ENCODE measurements around the gene MMP17. TPM values are rescaled to one million over a fixed set of nuclear protein-coding genes. Genes with fewer than 3 reads are reported as not detected.

The MMP17 gene
- total and polyA plus RNA-seq, 2 donors (not counting 1 experiment from before 2014, with no cell fraction given) = 14.8 to 140 TPM

DNA sequence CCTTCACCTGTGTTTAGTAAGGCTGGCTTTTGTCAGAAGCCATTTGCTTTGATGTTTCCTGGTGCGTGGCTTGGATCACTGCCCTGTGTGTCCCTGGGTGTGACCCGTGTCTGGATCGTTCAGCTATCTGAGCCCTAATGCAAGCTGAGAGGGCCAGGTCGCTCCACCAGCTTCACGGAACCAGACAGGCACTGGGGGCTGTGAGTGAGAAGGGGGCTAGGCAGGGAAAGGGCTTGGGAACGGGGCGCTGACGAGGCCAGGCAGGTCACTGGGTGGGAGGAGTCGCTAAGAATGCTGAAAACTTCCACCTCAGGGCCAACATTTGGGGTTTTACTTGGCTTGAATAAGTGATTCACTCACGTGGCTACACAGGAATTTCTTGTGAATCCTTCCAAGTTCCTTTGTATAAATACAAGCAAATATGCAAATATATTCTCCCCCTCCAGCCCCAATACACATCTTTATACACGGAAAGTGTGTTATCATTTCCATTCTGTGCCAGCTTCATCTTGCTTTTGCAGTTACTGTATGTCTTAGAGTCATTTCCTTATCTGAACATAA lies 24.2 kb upstream of the MMP17 start:
- ATAC-seq (ENCODE audit: low read depth) = no peak
- WGBS (ENCODE audit: insufficient coverage) = 54% methylated on average over 5 of the region's 11 CpGs
- Mint-ChIP-seq H3K4me1 (peaks cover 15% of the 10 kb centered on the region), H3K27me3 (no peaks in the 10 kb centered on the region), H3K4me3 (no peak overlapping the region), H3K9me3 (ENCODE audit: insufficient read depth) (peaks cover 2% of the 10 kb centered on the region), H3K27ac (no peak overlapping the region)
- Histone ChIP-seq H3K9me3 (ENCODE audit: control extremely low read depth in 1 of 3, control insufficient read depth in 2 of 3, insufficient read depth in 1 of 3, low read length in 2 of 3) (peaks cover 0 to 10% (median 0%) of the 10 kb centered on the region in 3 donors), H3K36me3 (replicated peaks in 1 of 2; ENCODE audit: control extremely low read depth in 1 of 2, control insufficient read depth in 1 of 2, extremely low read depth in 1 of 2, insufficient read depth in 2 of 2, low read length in 1 of 2) (peaks cover 0 to 23% of the 10 kb centered on the region in 2 experiments), H3K4me3 (ENCODE audit: control extremely low read depth in 1 of 5, extremely low read depth in 1 of 5, insufficient read depth in 1 of 5, low read depth in 2 of 5, low read length in 4 of 5) (no peak overlapping the region), H3K9ac (ENCODE audit: low read length) (no peak overlapping the region), H3K4me1 (ENCODE audit: control insufficient read depth in 2 of 2, insufficient read depth in 2 of 2, low read length in 2 of 2) (peaks cover 5 to 11% of the 10 kb centered on the region in 2 donors), H4K20me1 (ENCODE audit: control insufficient read depth, insufficient read depth, low read length, poor library complexity, severe bottlenecking) (no peaks in the 10 kb centered on the region), H2AFZ (ENCODE audit: insufficient read depth, low read depth, low read length, poor library complexity, severe bottlenecking) (peak overlapping the region; percentile 49), H3K27ac (ENCODE audit: low read length in 2 of 2) (peak overlapping the region in 1 of 2 donors; percentile 45), H3K79me2 (ENCODE audit: control insufficient read depth, insufficient read depth, low read length) (no peaks in the 10 kb centered on the region), H3K4me2 (replicated peaks; ENCODE audit: low read depth, low read length, poor library complexity, severe bottlenecking) (peak overlapping the region; percentile 33), H3K27me3 (replicated peaks in 1 of 4; ENCODE audit: control extremely low read depth in 1 of 4, control insufficient read depth in 3 of 4, insufficient read depth in 4 of 4, low read length in 3 of 4) (no peaks in the 10 kb centered on the region)
- no peak for TF ChIP-seq EZH2 (IDR thresholded peaks at IDR 0.05; ENCODE audit: borderline replicate concordance, insufficient read depth, low read depth, low read length, poor library complexity, severe bottlenecking)
- TF ChIP-seq, protein P1, sequence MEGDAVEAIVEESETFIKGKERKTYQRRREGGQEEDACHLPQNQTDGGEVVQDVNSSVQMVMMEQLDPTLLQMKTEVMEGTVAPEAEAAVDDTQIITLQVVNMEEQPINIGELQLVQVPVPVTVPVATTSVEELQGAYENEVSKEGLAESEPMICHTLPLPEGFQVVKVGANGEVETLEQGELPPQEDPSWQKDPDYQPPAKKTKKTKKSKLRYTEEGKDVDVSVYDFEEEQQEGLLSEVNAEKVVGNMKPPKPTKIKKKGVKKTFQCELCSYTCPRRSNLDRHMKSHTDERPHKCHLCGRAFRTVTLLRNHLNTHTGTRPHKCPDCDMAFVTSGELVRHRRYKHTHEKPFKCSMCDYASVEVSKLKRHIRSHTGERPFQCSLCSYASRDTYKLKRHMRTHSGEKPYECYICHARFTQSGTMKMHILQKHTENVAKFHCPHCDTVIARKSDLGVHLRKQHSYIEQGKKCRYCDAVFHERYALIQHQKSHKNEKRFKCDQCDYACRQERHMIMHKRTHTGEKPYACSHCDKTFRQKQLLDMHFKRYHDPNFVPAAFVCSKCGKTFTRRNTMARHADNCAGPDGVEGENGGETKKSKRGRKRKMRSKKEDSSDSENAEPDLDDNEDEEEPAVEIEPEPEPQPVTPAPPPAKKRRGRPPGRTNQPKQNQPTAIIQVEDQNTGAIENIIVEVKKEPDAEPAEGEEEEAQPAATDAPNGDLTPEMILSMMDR (IDR thresholded peaks at IDR 0.05) = no peak
- DNase-seq = no peak
- POLR2A ChIA-PET = no interaction called here
- intact Hi-C loops (cut with micrococcal nuclease) = no loop called here
- CTCF ChIA-PET = no interaction called here

DNA sequence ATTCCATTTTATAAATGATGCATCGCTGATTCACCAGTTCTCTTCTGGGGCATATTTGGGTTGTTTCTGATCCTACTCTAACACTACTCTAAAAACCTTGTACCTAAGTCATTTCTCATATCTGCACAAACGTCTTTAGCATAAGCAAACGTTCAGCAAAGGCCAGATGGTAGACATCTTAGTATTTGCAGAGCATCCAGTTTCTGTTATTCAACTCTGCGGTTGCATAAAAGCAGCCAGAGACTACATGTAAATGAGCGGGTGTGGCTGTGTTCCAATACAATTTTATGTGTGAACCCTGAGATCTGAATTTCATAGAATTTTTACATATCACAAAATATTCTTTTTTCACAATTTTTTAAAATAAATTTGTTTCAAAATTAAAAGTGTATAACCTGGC lies 22.8 kb upstream of the MMP17 start:
- POLR2A ChIA-PET = no interaction called here
- DNase-seq = no peak
- TF ChIP-seq, protein P1 (IDR thresholded peaks at IDR 0.05) = no peak
- TF ChIP-seq EZH2 (IDR thresholded peaks at IDR 0.05; ENCODE audit: borderline replicate concordance, insufficient read depth, low read depth, low read length, poor library complexity, severe bottlenecking) = no peak
- no peak overlapping the region for H3K27ac Mint-ChIP-seq
- H3K4me1 Mint-ChIP-seq = peaks cover 15% of the 10 kb centered on the region
- peaks cover 2% of the 10 kb centered on the region for H3K9me3 Mint-ChIP-seq (ENCODE audit: insufficient read depth)
- WGBS (ENCODE audit: insufficient coverage) = no CpG with 5 or more reads among the region's 5 CpGs
- H3K4me3 Mint-ChIP-seq = no peak overlapping the region
- H3K27me3 Mint-ChIP-seq = no peaks in the 10 kb centered on the region
- H3K79me2 ChIP-seq (ENCODE audit: control insufficient read depth, insufficient read depth, low read length) = no peaks in the 10 kb centered on the region
- CTCF ChIA-PET = no interaction called here
- H4K20me1 ChIP-seq (ENCODE audit: control insufficient read depth, insufficient read depth, low read length, poor library complexity, severe bottlenecking) = no peaks in the 10 kb centered on the region
- H2AFZ ChIP-seq (ENCODE audit: insufficient read depth, low read depth, low read length, poor library complexity, severe bottlenecking) = no peak overlapping the region
- no peak overlapping the region for H3K27ac ChIP-seq (ENCODE audit: low read length in 2 of 2)
- no peak for ATAC-seq (ENCODE audit: low read depth)
- no peak overlapping the region for H3K4me3 ChIP-seq (ENCODE audit: control extremely low read depth in 1 of 5, extremely low read depth in 1 of 5, insufficient read depth in 1 of 5, low read depth in 2 of 5, low read length in 4 of 5)
- H3K4me1 ChIP-seq (ENCODE audit: control insufficient read depth in 2 of 2, insufficient read depth in 2 of 2, low read length in 2 of 2) = peaks cover 5 to 11% of the 10 kb centered on the region in 2 donors
- peaks cover 0 to 11% of the 10 kb centered on the region in 2 experiments for H3K36me3 ChIP-seq (replicated peaks in 1 of 2; ENCODE audit: control extremely low read depth in 1 of 2, control insufficient read depth in 1 of 2, extremely low read depth in 1 of 2, insufficient read depth in 2 of 2, low read length in 1 of 2)
- intact Hi-C loops (cut with micrococcal nuclease) = no loop called here
- peaks cover 0 to 11% (median 0%) of the 10 kb centered on the region in 3 donors for H3K9me3 ChIP-seq (ENCODE audit: control extremely low read depth in 1 of 3, control insufficient read depth in 2 of 3, insufficient read depth in 1 of 3, low read length in 2 of 3)
- no peak overlapping the region for H3K9ac ChIP-seq (ENCODE audit: low read length)
- no peak overlapping the region for H3K4me2 ChIP-seq (replicated peaks; ENCODE audit: low read depth, low read length, poor library complexity, severe bottlenecking)
- H3K27me3 ChIP-seq (replicated peaks in 1 of 4; ENCODE audit: control extremely low read depth in 1 of 4, control insufficient read depth in 3 of 4, insufficient read depth in 4 of 4, low read length in 3 of 4) = no peaks in the 10 kb centered on the region
